HG03139 (cell line): ENCODE results near the gene OPRL1.

Source experiments
- ATAC-seq: cut with Tn5 transposase; IDR thresholded peaks from one replicate; pipeline ENCODE4 v1.9.1; 2021; ENCODE audit not compliant: unreplicated experiment

The OPRL1 gene

DNA sequence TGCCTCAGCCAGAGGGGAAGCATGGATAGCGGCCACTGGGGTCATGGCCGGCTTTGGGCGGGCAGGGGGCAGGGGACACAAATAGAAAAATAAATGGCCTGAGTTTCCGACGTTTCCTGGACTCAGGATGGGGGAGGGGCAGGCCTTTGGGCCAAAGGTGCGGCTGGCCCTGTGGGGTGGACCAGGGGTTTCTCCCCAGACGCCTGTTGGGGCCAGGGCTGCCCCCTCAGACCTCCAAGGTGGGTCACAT is 23.3 kb upstream of the OPRL1 start:
- ATAC-seq: no peak

DNA sequence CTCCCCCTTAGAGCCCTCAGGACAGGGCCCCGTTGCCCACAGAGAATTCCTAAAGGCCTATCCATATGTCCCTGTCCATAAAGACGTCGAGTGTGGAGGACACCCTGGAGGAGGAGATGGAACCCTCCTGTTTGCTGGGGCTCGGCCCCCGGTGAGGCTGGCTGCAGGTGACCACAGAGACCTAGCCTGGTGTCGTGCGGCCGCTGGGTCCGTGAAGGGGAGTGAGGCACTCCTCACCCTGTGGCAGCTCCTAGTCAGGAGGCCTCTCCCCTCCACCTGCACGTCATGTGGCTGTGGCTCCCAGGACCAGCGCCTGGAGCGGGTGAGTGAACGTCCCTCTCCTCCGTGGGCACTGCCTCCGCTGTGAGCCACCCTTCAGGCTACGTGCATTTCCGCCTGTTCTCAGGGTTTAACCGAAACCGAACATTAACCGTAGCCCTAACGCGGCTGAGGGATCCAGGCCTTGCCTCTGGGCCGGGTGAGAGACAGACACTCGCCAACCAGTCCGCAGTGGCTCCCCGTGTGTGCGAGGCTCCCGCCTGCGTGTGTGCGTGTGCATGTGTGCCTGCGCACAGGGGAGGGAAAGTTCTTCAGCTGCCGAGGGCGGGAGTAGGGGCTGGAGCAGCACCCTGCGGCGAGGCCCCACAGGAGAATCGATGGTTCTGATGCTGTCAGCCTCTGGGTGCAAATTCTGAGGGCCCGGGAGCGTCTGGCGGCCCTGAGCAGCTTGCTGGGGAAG is 22.8 kb upstream of the OPRL1 start:
- ATAC-seq: no peak

DNA sequence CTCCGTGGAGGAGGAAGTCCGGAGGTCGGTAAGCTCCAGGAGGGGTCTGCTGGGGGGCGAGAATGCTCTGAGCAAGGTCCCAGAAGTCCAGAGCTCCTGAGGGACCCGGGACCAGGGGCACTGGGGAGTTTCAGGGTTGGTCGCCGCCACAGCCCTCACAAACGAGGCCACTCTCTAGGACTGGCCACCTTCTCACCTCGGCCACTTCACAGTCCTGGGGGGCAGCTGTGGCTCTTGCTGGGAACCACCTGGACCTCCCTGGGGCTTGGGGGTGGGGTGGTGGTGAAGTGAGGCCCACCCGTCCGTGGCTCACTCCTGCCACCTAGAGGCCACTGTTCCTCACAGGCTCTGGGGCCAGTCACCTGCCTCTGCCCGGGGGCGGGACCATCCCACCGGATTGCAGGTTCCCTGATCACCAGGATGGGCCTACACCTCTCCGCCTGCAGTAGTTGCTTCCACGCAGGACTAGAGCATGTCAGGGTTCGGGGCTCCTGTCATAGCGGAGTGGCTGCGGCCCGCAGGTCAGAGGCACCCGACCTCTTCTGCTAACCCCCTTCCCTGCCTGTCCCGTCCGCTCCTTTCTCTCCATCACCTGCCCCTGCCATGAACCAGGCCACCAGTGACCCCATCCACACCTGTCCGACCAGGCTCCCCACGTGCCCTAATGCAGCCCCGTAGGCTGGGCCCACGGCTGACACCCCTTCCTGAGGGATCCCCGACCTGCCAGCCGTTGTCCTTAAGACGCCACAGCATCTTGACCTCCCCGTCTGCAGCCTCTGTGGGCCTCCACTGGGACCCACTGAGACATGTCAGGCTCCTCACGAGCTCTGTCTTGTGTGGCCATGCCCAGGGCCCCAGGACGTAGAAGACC is 22.0 kb upstream of the OPRL1 start:
- no peak for ATAC-seq

DNA sequence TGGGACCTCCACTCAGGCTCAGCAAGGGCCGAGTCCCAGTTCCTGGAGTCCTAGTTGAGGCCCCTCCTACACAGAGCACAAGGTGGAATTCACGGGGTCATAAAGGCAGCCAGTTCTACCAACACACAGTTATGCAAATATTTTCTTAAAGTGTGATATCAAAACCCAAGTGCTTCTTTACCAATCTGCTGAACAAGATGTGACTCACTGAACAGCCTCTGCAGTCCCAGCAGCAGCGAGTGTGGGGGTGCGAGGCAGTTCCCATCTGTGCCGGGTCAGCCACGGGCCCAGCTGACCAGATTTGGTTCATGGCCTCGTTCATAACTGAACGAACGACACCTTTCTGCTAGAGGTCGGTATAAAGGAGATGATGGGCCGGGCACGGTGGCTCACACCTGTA is 21.3 kb upstream of the OPRL1 start:
- ATAC-seq: no peak

DNA sequence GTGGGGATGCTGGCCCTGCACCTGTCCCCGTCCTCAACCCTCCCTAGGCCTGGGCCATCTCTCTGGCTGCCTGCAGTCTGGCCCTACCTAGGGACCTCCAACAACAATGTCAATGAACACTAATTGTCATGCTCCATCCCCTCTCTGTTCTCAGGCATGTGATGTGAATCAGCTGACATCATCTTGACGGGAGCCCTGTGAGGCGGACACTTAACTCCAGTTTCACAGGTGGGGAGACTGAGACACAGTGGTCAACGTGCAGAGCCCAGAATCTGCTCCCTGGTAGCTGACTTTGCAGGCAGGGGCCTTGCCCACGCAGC is 17.6 kb upstream of the OPRL1 start:
- no peak for ATAC-seq

DNA sequence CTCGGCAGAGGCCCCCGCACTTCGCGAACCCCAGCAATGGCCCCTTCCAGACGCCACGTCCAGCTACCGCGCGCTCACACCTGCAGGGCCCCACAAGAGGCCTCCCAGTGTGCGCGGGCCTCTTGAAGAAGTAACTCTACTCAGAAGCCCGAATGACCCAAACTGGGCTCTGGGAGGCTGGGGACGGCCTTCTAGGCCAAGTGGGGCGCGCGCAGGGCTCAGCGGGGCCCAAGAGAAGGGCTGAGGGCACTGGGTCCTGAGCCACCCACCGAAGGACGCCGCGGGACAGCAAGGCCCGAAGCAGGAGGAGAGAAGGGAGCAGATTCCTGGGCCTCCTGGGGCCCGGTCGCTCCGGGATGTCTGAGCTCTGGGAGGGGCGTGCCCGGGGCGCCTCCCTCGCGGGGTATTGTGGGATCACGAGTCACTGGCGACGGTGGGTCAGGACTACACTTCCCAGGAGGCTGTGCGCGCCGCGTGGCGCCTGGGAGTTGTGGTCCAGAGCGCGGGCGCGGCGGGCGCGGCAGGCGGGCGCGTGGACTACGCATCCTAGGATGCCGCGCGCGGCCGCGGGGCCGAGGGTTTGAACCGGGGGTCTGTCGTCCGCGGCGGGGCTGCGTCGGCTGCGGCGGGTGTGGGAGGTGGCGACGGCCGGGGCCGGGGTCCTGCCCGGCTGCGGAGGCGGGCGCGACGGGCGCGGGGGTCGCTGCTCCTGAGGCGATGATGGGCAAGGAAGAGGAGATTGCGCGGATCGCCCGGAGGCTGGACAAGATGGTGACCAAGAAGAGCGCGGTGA is 17.1 kb upstream of the OPRL1 start, which contains the start of gene TCEA2:
Gene TCEA2, plus strand, starts transcription at position 603 of the 793 bp plus-strand sequence. Its CDS starts 115 bp downstream, at position 718.
- peak; percentile 76 for ATAC-seq

DNA sequence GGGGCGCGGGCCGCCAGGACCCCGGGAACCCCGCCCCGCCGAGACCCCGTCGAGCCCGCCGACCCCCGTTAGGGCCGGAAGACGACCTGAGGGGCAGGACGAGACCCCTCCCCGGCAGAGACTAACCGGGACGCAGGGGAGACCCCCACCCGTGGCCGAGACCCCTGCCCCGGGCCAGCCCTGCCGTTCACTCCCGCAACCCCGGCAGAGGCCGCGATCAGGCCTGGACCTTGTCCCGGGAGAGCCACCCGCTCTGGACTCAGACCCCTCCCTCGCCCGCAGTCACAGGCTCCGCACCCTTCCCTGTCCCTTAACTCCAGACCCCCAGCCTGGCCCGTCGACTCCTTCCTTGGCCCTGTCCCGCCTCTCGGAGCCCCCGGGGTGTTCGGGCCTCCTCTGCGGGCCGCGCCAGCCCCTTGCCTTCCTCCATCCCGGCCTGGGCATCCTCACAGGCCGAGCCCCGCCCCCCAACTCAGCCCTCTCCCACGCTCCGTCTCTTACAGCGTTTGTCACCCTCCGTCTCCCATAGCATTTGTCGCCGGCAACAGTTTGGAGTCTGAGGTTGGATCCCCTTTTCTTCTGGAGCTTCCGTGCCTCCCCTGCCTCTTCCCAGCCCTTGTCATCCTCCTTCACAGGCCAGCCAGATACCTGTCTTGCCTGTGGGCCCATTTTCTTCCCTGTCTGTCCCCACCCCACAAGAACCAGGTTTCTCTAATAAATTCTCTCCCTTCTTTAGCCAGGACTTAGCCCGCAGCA is 16.3 kb upstream of the OPRL1 start:
- ATAC-seq: no peak

DNA sequence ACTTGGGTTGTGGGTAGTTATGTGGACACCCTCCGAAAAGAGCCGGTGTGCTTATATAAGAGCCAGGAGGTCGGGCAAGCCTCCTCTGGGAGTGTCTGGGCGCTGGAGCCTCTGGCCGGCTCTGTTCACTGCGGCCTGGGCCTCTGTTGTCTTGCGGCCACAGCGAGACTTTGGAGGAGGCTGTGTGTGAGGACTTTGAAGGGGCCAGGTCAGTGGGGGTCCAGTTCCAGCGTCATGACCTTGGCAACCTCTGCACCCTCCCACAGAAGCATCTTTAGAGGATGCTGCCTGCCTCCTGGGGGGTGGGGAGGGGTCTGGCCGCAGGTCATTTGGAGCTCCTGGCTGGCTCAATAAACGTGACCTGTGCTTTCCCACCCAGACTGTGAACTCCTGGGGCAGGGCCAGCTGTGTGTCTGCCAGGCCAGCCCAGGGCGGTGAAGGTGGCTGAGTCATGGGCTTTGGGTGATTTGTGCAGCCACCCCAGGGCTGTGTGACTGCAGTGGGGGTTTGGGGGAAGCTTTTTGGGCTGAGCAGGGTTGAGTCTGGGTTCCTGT is 15.7 kb upstream of the OPRL1 start:
- ATAC-seq: no peak

DNA sequence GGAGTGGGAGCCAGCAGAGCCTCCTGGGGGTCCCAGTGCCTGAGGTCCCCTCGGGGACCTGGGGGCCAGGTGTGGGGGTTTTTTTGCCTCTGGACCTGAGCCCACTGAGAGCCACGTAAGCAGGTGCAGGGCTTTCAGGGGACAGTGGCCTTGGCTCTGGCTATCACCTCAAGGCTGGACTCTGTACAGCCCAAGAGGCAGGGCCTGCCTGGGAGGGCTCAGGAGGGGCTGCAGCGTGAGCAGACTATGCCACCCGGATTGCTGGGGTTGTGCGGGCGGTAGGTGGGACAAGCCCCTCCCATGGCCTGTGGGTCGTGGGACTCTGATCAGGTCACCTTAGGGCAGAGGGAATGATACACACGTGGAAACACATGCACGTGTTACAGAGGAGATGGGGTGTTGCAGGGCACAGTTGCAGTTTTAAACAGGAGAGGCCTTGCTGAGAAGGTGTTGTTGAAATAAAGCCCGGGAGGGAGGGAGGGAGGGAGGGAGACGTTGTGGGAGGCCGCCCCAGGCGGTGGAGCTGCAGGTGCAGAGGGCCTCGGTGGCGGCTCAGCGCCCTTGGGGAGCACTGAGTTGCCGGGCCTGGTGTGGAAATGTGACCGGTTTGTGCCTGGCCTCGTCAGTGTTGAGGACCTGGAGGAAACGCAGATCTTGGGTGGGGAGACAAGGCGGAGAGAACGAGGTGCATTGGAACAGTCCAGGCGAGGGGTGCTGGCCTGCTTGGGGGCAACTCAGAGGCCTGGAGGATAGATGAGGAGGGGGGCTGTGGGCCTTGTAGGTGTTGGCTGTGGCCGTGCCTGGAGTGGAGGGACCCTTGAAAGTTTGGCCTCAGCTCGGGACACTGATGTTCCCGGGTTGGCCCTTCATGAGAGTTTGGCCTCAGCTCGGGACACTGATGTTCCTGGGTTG is 14.6 kb upstream of the OPRL1 start:
- no peak for ATAC-seq

DNA sequence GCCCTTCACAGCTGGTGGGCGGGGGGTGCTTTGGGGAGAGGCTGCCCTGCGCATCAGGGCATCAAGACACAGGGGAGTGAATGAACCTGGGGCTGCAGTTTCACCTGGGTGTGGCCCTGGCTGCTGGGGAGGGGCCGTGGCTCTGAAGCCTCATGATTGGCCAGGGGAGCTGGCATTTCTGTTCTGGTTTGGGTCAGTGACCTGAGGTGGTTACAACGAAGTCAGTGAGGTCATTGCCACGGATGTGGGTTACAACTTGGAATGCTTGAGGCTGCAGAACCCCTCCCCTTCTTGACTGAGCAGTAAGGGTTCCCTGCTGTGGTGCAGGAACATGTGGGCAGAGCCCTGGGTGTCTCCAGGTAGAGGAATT is 13.9 kb upstream of the OPRL1 start:
- ATAC-seq: no peak

DNA sequence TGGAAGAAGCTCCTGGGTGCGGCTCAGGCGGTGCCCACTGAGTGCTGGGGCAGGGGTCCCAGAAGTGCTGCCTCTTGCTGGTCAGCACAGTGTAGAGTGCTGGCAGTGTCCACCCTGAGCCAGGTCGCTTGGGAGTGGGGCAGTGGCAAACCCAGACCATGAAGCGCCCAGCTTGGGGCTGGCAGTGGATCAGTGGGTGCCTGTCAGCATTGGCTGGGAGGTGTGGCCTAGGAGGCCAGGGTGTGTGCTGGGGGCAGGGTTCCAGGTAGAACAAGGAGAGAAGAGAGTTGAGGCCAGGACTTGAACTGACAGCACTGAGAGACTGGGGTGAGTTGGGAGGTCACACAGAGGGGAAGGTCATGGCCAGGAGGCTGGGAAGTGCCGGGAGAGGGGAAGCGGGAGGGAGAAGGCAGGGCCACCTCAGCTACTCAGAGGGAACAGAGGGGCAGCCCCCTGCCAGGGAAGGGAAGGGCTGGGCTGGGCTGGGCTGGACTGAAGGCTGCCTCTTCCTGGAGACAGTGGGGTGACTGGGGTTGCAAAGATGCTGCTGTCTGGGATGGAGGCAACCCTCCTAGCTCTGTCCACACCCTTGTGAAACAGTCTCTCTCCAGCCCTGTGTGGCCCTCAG is 12.8 kb upstream of the OPRL1 start:
- ATAC-seq: no peak

DNA sequence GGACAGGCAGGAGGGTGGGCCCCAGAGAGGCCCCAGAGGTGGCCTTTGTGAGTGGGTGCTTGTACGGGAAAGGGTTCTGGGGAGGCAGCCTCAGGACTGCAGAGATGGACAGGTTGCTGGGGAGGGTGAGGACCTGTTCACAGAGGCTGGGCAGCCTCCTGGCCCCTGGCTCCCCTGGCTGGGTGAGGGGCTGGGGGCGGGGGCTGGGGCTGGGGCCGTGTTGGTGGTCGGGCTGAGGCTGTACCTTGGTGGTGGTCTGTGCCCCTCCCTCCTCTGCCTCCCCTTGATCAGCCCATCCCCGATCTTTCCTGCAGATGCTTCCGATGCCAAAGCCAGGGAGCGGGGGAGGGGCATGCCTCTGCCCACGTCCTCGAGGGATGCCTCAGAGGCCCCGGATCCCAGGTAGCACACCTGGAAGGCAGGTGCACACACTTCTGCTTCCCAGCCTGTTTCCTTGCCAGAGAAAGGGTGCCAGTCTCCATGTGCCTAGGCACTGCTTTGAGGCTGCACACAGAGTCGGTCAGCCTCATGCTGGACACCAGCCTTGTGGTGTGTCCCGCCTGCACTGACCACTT is 12.1 kb upstream of the OPRL1 start:
- ATAC-seq: no peak

DNA sequence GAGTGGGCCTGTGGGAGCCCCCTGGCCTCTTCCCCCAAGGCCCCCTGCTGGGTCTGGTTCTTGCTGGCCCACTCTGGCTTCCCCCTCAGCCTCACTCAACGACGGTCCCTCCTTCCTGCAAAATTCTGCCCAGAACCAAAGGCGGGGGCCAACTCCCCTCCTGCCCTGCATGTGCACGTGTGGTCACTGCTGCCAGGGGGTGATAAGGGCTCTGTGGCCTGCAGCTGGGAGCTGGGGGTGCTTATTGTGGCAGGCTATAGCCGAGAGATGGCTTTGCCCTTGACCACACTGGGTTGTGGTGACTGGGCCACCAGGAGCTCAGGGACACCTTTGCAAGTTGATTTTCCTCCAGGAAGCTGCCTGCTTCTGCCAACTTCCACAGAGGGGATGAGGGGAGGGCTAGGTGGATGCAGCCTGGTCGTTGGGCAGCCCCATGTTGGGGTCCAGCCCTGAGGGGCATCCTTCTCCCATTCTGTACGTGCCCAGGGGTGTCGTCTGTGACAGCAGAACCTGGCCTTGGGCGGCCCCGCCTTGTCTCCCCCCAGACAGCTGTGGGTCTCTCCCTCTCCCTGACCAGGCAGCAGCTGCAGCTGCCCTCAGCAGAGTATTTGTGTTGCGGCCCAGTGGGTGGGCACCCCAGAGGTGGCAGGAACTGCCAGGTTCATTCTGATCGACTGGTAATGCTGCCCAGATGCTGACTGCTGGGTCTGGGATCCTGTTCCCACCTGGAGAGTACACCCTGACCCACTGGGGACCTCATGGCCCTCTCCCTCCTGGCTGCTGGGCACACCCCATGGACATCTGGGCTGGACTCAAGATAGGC is 11.3 kb upstream of the OPRL1 start:
- ATAC-seq: no peak

DNA sequence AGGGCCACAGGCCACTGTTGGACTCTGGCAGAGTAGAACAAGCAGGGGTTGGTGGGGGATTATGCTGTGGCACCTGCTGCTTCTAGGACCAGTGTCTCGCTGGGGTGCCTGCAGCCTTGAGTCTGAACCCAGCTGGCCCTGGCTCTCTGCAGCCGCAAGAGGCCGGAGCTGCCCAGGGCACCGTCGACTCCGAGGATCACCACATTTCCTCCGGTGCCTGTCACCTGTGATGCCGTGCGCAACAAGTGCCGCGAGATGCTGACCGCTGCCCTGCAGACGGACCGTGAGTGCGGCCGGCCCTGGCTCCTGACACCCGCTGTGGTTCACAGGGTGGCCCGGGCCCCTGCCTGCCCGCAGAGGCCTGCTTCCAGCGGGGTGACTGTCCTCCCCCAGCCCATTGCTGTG is 10.7 kb upstream of the OPRL1 start:
- ATAC-seq: no peak

DNA sequence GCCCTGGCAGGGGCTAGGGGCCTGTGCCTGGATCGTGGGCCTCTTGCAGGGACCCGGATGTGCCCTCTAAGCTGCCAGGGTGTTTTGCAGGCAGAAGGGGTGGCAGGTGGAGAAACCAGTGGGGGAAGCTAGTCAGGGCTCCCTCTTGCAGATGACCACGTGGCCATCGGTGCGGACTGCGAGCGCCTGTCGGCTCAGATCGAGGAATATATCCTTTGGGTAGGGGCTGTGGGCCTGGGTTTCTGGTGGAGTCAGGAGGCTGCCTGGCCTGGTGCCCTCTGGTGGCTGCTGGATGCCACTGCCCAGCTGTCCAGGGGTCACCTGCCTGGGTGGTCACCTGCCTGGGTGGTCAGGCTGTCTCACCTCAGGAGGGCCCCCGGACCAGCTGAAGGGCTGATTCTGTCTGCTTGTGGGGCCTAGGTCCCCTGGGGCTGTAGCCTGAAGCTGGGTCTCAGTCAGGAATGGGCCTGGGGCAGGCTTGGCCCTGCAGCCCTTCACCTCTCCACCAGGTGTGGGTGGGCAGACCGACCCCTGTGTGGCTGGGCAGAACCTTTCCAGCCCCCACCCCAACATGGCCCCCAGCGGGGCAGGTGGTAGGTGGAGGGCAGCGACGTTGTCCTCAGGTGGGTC is 10.2 kb upstream of the OPRL1 start:
- ATAC-seq: no peak

DNA sequence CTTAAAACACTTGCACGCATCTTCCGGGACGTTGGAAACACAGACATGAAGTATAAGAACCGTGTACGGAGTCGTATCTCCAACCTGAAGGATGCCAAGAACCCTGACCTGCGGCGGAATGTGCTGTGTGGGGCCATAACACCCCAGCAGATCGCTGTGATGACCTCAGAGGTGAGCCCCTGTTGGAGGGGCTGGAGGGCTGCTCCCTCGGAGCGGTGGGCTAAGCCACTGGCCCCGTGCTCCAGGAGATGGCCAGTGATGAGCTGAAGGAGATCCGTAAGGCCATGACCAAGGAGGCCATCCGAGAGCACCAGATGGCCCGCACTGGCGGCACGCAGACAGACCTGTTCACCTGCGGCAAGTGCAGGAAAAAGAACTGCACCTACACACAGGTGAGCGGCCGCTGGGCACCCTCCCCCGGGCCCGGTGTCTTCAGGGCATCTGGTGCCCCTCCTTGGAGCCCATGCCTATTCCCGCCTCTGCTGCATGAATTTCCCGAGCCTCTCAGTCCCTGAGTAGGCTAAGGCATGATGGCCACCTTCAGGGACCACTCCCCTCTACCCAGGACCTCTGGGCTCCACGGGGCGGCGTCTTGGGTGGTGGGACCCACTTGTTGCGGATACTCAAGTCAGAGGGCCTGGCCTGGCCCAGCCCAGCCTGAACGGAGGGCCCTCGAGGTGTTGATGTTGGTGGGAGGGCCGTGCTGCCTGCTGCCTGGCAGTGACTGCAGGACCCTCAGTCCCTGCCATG is 9.5 kb upstream of the OPRL1 start:
- ATAC-seq: no peak
